Measurements from ENCODE around the gene EPHB2. TPM values are rescaled to one million over a fixed set of nuclear protein-coding genes. Genes with fewer than 3 reads are reported as not detected.

Gene EPHB2
- total and polyA plus RNA-seq, 2 donors (not counting 3 experiments of a cell fraction or from before 2014, with no cell fraction given) = 50.8 to 69.1 TPM

DNA sequence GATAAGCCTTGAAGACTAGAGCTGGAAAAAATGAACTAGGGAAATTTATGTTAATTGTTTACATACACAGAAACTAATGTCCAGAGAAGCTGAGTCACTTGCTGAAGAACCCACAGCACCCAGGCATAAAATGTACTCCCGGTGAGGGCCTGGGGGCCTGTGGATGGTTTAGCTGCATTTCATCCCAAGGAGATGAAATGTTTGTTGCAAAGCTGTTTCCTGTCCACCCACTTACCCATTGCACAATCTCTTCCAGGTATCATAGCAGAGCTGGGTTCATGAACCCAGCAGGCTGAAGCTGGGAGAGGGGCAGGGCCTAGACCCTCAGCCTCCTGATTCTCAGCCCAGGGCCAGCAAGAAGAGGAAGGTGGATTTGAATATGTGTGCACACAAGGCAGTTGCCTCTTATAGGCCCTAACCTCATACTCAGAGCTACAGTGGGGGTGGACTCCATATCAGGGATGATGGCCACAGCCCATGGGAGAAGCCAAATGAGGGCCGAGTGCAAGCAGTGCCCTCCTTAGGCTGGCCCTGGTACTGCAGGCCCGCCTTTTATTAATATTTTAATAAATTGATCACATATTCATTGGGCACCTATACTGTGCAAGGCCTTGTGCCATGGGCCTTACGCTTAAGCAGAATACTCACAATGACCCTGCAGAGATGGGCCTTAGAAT, 151.3 kb downstream of the EPHB2 start:
- no TSS peak for BruUV-seq (replicated peaks)
- Histone ChIP-seq H3K4me2 (ENCODE audit: insufficient read depth, low read length) (no peak overlapping the region), H3K9me1 (replicated peaks; ENCODE audit: control insufficient read depth, extremely low read depth, insufficient read depth, low read length) (no peaks in the 10 kb centered on the region)

More for the DNA sequence above, 151.3 kb downstream of the EPHB2 start:
- DNase-seq (ENCODE audit: low read depth, low spot score) (peak; percentile 62), FAIRE-seq (peak; percentile 84)
- Histone ChIP-seq H3K79me2 (ENCODE audit: control insufficient read depth, insufficient read depth, low read length) (no peaks in the 10 kb centered on the region), H3K36me3 (ENCODE audit: control insufficient read depth in 2 of 2, extremely low read depth in 1 of 2, insufficient read depth in 2 of 2, low read length in 2 of 2) (peaks cover 3 to 17% of the 10 kb centered on the region in 2 experiments), H2AFZ (ENCODE audit: low read depth, low read length) (no peak overlapping the region), H3K27me3 (ENCODE audit: control insufficient read depth in 2 of 2, insufficient read depth in 2 of 2, low read length in 2 of 2) (no peaks in the 10 kb centered on the region), H3K4me3 (replicated peaks in 1 of 3; ENCODE audit: insufficient read depth in 1 of 3, low read depth in 1 of 3, low read length in 3 of 3) (no peak overlapping the region), H3K9me3 (replicated peaks; ENCODE audit: control insufficient read depth, insufficient read depth, low read length) (no peaks in the 10 kb centered on the region), H3K9ac (replicated peaks; ENCODE audit: extremely low read depth, insufficient read depth, low read length) (no peak overlapping the region), H3K4me1 (ENCODE audit: control insufficient read depth, extremely low read depth, insufficient read depth, low read length) (peaks cover 3% of the 10 kb centered on the region), H3K27ac (ENCODE audit: insufficient read depth, low read depth, low read length) (no peak overlapping the region), H4K20me1 (replicated peaks; ENCODE audit: control insufficient read depth, extremely low read depth, insufficient read depth, low read length) (no peaks in the 10 kb centered on the region)
- POLR2A ChIA-PET = no interaction called here
- TF ChIP-seq, protein P1, sequence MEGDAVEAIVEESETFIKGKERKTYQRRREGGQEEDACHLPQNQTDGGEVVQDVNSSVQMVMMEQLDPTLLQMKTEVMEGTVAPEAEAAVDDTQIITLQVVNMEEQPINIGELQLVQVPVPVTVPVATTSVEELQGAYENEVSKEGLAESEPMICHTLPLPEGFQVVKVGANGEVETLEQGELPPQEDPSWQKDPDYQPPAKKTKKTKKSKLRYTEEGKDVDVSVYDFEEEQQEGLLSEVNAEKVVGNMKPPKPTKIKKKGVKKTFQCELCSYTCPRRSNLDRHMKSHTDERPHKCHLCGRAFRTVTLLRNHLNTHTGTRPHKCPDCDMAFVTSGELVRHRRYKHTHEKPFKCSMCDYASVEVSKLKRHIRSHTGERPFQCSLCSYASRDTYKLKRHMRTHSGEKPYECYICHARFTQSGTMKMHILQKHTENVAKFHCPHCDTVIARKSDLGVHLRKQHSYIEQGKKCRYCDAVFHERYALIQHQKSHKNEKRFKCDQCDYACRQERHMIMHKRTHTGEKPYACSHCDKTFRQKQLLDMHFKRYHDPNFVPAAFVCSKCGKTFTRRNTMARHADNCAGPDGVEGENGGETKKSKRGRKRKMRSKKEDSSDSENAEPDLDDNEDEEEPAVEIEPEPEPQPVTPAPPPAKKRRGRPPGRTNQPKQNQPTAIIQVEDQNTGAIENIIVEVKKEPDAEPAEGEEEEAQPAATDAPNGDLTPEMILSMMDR (IDR thresholded peaks at IDR 0.05; ENCODE audit: extremely low read depth in 1 of 2, insufficient read depth in 1 of 2, low read depth in 1 of 2, low read length in 2 of 2) = peak; percentile 88 to 91
- TF ChIP-seq POLR2AphosphoS5 (IDR thresholded peaks at IDR 0.05; ENCODE audit: insufficient read depth, low read depth, low read length) (no peak), JUN (IDR thresholded peaks at IDR 0.05; ENCODE audit: borderline replicate concordance, insufficient read depth, insufficient read length, low read depth) (no peak)
- dilution Hi-C loops (cut with MboI; ENCODE audit: extremely low pct_ligation_motif_present, low sequenced_read_pairs) = no loop called here
- intact Hi-C loops (cut with micrococcal nuclease) = loop anchor here (1.0 to 2.0 kb wide), 3 partner anchors 111 to 188 kb away; no protein-coding TSS in a partner anchor
- CTCF ChIA-PET = interaction anchor here (0.5 to 6.8 kb wide), 48 partner anchors 9 to 195 kb away, joined by 3 to 164 read pairs (median 5); no protein-coding TSS in a partner anchor
